GM12874 (cell line): ENCODE data around the gene ARHGAP20.

Experiments
- CTCF ChIP-seq: IDR thresholded peaks from 2 replicates; pipeline ENCODE4 v1.5.1; 2011; ENCODE audit warnings: low read depth, mild to moderate bottlenecking, control low read depth, low read length, moderate library complexity; ENCODE audit not compliant: insufficient read depth

Gene ARHGAP20

GRCh38 chr11:110716361-110716760 lies 4.1 kb upstream of the ARHGAP20 start:
- no peak for TF ChIP-seq CTCF

- TF ChIP-seq CTCF = no peak
Measured at GRCh38 chr11:110715541-110715940, 3.3 kb upstream of the ARHGAP20 start.

GRCh38 chr11:110713449-110713776 lies 1.2 kb upstream of the ARHGAP20 start:
- TF ChIP-seq CTCF = no peak

- no peak for TF ChIP-seq CTCF
Measured at GRCh38 chr11:110712659-110713448, 617 bp upstream of the ARHGAP20 start.

- no peak for TF ChIP-seq CTCF
Measured at GRCh38 chr11:110711448-110711775, 825 bp downstream of the ARHGAP20 start.

- TF ChIP-seq CTCF = no peak
Measured at GRCh38 chr11:110710628-110711381, 1.4 kb downstream of the ARHGAP20 start.

- TF ChIP-seq CTCF = no peak
Measured at GRCh38 chr11:110704210-110704864, 7.9 kb downstream of the ARHGAP20 start.
